SK-MEL-5 (cell line): ENCODE measurements around the gene PSMD5. TPM values are rescaled to one million over a fixed set of nuclear protein-coding genes. Genes with fewer than 3 reads are reported as not detected.

ENCODE experiments used
- DNase-seq: peaks from one replicate; pipeline ENCODE4 v3.0.0-alpha.2; 2016; ENCODE audit warnings: low read depth, low spot score
- in situ Hi-C: cut with HindIII; loops from 2 replicates; pipeline ENCODE4 v1.10.0; 2016; ENCODE audit warnings: low sequenced_read_pairs, high pct_unique_total_duplicates, low pct_unique_long_range_greater_than_20kb
- total RNA-seq: library from RNA; depleted of rRNA; stranded (reverse); fragments of >200 nt; shearing (Covaris generic); gene quantifications from 2 replicates; pipeline ENCODE4 v1.2.3, GENCODE V29; 2014

The PSMD5 gene
- total RNA-seq, 1 experiment from 2014 or later: 23.9 TPM

DNA sequence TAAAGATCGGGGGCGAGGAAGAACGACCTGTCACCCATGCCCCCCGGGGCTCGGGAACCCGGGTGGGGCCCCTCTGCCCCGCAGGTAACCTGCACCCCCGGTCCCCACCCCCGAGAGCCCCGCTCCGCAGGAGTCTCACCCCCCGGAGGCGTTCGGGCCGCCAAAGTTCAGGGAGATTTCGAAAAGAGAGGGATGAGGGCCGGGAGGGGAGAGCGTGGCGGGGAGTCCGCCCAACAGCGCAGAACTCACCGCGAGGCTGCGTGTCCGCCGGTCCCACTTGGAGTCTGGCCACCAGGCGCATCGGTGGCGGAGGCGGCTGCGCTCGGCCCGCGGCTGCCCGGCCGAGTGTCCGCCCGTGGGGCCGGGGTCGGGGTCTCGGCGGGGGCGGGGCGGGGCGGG is 34.1 kb upstream of the PSMD5 start, which contains the start of gene PHF19:
PHF19 (minus strand) TSS at position 347 of the 399 bp plus-strand sequence. CDS start 2,447 bp downstream, outside the sequence.
- peak; percentile 23 for DNase-seq
- in situ Hi-C loops: no loop called here

DNA sequence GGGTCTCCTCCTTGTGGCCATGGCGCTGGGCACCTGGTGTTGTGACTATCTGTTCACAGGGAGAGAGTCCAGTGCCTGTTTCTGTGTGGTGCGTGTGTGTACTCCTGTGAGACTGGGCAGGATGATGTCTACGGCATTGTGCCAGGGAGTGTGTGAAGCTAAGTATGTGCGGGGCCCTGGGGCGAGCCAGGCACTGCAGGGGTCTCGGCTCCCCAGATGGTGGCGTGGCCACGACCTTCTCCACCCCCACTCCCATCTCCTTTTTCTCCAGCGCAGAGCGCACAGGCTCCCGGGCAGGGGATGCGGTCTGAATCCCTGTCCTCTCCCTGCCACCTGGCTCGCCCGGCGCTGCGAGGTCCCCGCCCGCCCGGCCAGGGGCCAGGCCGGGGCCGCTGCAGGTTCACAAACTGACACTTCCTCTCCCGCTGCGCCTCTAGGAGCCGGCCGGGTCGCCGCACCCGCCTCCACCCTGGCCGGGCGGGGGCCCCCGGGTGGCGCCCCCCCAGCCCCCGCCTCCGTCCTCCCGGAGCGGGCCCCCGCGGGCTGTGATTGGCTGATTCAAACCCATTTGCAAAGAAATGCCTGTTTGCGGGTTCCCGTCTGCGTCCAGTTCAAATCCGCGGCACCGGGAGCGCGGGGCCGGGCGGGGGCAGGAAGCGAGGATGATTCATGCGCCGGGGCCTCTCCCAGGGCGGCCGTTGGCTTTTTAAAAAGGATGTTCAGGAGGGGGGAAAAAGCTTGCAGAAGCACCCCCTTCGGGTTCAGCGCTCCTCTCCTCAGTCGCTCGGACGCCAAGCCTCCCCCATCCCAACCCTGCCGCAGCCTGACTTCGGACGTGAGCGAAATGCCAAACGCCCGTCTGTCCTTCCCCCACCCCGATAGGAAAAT is 33.5 kb upstream of the PSMD5 start:
- in situ Hi-C loops: no loop called here
- peak; percentile 67 for DNase-seq

DNA sequence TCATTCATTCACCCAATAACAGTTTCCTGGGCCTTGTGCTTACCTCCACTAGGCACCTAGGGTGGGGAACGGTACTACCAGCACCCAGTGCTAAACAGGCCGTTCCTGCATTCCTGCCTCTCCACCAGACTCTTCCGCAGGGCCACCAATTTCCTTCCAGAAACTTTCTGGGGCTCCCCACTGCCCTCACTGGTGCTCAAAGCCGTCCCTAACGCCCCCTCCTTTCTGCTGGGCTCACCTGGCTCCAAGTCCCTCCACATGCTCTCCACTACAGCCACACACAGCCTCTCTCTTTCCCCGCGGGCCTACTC is 32.9 kb upstream of the PSMD5 start:
- no peak for DNase-seq
- in situ Hi-C loops: no loop called here

- no peak for DNase-seq
- in situ Hi-C loops: no loop called here
Measured at GRCh38 chr9:120875195-120875565, 32.5 kb upstream of the PSMD5 start.

DNA sequence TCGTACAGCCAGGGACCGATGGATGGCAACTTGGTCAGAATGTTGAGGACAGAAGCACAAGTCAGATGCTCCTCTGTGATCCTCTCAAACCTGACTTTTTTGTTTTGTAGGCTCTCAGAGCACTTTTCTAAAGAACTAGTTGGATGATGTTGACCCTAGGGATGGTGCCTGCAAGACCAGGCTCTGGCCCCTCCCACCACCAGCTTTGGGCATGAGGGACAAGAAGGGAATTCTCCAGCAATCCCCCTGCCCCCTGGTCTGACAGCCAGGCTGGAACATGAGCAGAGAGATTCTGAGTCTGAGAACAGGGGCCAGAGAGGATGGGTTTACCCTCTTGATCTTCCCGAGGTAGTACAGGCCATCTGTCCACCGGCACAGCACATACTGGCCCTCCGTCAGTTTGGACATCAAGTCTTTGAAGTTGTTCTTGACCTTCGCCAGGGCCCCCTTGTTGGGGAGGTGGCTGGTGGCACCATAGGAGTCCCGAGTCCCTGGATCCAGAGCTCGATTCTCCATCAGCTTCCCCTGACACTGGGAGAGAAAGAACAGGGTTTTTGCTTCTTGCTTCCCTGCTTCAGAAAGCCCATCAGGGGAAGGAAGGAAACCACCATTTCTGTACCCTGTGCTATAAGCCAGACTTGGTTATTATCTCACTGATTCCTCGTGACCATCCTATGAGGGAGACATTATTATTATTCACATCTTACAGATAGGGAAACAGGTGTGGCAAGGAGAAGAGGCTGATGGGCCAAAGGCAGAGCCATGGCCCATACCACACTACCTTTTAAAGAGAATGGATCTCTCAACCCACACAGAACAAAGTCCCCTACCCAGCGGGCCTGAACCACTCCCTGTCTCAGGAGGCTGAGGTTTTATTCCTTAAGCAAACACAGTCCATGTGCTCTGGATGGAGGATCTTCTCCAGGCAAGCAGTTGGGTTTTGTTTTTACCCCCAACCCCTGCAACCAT is 31.8 kb upstream of the PSMD5 start:
- in situ Hi-C loops: no loop called here
- no peak for DNase-seq

DNA sequence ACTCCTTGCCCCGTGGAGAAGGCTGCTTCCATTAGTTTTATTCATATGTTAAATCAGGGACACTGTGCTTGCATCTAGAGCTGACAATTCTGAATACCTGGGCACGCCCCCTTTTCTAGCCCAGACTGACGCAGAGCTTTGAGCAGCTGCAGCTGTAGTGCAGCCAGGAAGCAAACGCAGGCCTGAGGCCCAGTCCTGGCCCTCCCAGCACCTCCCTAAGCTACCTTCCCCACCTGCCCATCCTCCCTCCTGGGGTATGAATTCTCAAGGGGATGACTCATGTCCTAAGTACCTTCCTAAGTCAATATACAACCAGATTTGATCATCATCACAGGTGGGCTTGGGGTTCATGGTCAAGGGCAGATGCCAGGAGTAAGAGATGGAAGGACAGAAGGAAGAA is 30.8 kb upstream of the PSMD5 start:
- no peak for DNase-seq
- in situ Hi-C loops: no loop called here

DNA sequence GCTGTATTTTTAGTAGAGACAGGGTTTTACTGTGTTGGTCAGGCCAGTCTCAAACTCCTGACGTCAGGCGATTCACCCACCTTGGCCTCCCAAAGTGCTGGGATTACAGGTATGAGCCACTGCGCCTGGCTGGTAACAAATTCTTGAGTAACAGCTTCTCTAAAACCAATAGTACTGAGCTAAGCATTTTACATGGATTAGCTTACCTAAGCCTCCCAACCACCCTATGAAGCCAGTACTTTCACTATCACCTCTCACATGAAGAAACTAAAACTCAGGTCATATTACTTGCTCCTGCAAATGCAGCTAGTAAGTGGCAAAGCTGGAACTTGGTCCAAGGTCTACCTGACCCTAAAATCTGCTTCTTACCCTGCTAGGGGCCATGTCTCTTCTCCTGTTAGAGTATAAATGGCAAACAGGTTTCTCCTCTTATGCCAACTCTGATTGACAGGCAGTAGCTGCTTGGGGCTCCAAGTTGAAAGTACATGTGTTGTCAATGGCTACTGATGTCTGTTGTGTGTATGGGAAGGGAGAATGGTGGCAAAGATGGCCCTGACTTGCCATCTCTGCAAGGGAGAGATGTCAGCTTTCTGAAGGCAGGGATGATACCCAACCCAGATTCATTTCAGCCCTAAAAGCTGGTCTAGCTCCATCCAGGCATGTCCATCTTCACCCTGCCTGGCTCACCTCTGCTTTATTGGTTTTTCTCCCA is 30.2 kb upstream of the PSMD5 start:
- in situ Hi-C loops: no loop called here
- no peak for DNase-seq

GRCh38 chr9:120870206-120870605 is 27.5 kb upstream of the PSMD5 start:
- in situ Hi-C loops: no loop called here
- no peak for DNase-seq

GRCh38 chr9:120869726-120870125 is 27.0 kb upstream of the PSMD5 start:
- in situ Hi-C loops: no loop called here
- no peak for DNase-seq

DNA sequence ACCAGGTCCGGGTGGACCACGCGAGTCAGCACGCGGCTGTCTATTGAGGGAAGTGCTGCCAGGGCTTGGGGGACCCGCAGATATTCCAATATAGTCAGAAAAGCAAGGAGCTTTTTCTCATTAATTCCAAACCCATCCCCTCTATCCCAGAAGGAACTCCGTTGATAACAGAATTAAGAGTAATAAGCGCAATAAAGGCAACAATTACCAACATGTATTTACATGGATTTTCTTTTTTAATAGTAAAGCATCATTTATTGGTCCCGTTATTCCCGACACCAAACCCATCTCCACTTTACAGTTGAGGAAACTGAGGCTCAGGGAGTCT is 26.6 kb upstream of the PSMD5 start:
- in situ Hi-C loops: no loop called here
- DNase-seq: no peak

DNA sequence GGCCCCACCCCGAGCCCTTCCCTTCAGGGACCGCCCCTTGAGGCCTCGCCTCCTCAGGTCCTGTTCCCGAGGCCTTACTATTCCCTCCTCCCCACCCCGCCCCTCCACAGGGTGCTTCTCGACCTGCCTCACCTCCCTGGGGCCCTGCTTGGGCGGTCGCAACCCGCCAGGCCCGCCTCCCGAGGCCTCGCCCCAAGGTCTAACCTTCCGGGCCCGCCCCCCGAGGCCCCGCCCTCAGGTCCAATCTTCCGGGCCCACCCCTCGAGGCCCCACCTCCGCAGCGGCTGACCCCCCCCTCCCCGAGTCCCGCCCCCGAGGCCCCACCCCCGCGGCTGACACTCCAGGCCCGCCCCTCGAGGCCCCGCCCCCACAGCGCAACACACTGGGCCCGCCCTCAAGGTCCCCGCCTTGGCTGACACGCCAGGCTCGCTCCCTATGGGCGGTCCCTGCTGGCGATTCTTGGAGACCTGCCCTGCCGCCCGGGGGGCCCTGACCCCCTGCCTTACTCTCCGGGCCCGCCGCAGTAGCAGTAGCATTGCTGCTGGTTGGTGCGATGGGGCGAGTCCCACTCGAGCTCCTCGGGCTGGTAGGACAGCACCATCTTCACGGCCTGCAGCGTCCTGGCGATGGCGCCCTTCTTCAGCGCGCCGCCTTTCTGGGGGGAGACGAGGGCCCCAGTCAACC is 26.1 kb upstream of the PSMD5 start:
- in situ Hi-C loops: no loop called here
- peak; percentile 96 for DNase-seq

DNA sequence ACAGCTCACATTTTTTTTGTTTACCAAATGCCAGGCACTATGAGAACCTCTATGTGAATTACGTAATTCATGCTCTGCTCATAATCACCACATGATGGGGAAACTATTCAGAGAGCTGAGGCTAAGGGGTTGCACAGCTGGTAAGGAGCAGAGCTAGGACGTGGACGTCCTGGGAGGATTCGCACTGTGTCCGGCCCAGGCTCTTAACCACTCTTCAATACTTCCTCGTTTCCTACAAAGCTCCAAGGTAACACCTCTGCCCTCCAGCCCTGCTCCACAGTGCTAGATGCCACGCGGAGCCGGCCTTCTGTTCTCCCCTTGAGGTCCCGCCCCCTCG is 25.6 kb upstream of the PSMD5 start:
- in situ Hi-C loops: no loop called here
- no peak for DNase-seq

DNA sequence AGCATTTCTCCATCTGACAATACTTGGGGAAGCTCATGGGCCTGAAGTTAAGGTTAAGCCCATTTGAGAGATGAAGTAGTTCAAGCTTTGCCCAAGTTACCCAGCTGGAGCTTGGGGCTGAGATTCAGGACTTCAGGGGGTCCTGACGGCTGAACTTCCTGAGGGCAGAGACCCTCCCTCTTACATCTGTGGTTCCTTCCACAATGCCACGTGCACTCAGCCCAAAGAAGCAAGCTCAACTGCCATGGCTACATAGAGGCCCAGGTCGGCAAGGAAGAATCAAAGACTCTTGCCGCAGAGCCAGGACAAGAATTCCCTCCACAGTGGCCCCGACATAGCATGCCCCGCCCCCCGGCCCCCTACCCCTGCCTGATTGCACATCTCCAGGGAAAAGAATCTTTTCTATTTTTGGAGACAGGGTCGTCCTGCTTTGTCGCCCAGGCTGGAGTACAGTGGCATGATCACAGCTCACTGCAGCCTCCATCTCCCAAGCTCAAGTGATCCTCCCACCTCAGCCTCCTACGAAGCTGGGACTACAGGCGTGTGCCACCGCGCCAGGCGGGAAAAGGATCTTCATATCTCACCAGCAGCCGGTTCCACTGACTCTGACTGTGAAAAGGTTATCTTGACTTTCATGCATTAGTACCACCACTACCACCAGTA is 25.1 kb upstream of the PSMD5 start:
- DNase-seq: no peak
- in situ Hi-C loops: no loop called here

- in situ Hi-C loops: no loop called here
- DNase-seq: no peak
Measured at GRCh38 chr9:120866651-120867050, 23.9 kb upstream of the PSMD5 start.

GRCh38 chr9:120865809-120866208 is 23.1 kb upstream of the PSMD5 start:
- no peak for DNase-seq

DNA sequence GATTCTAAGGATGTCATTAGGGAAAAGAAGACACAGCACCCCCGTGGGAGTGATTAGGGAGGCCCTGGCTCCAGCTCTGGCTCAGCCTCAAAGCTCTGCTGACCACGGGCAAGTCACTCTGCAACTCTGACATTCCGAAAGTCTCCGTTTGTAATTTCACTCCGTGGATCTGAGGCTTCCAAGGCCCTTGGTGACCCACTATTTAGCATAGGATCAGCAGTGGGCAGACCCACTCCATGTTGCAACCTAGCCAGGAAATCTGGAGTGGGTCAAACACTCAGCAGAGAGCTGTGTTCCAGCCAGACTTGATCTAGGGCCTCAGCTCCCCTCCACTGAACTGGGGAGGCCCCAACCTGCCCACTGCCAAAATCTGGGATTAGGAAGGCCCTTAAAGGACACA is 22.5 kb upstream of the PSMD5 start:
- DNase-seq: no peak
- in situ Hi-C loops: no loop called here

More at GRCh38 chr9:120865809-120866208, 23.1 kb upstream of the PSMD5 start:
- in situ Hi-C loops: no loop called here

- in situ Hi-C loops: no loop called here
- no peak for DNase-seq
Measured at GRCh38 chr9:120864719-120865118, 22.0 kb upstream of the PSMD5 start.
